Measurements from ENCODE around the gene CHCHD10. TPM values are rescaled to one million over a fixed set of nuclear protein-coding genes. Genes with fewer than 3 reads are reported as not detected.

CHCHD10 gene
- total and polyA plus RNA-seq, 2 of the 13 experiments (the other 11 are each of a cell fraction or from before 2014, with no cell fraction given), result 37.0 to 62.8 TPM

- TF ChIP-seq MAZ (IDR thresholded peaks at IDR 0.05; ENCODE audit: borderline replicate concordance, low read depth, low read length) (peak; percentile 73; the same call in 1 of the 2 replicates), MAZ (CRISPR knock-in tag; IDR thresholded peaks at IDR 0.05; ENCODE audit: low read depth) (peak; percentile 77), TMF1 (CRISPR knock-in tag; IDR thresholded peaks at IDR 0.05; ENCODE audit: low read depth) (no peak), ZNF451 (CRISPR knock-in tag; IDR thresholded peaks at IDR 0.05) (no peak), RAD51 (IDR thresholded peaks at IDR 0.05; ENCODE audit: borderline replicate concordance) (no peak), ZNF136 (CRISPR knock-in tag; IDR thresholded peaks at IDR 0.05; ENCODE audit: low read depth) (no peak), HBP1 (CRISPR knock-in tag; IDR thresholded peaks at IDR 0.05; ENCODE audit: low read depth) (0 out of 2 replicates have a peak, but pooled peaks have one; percentile 33), PITX1 (CRISPR knock-in tag; IDR thresholded peaks at IDR 0.05) (peak; percentile 94), ZNF878 (CRISPR knock-in tag; IDR thresholded peaks at IDR 0.05) (peak; percentile 53; the same call in 1 of the 2 replicates), SIX4 (CRISPR knock-in tag; IDR thresholded peaks at IDR 0.05) (0 out of 2 replicates have a peak, but pooled peaks have one; percentile 62), ZNF383 (CRISPR knock-in tag; IDR thresholded peaks at IDR 0.05; ENCODE audit: borderline replicate concordance) (no peak), TP53 (CRISPR knock-in tag; conservative IDR thresholded peaks at IDR 0.05) (no peak), HOXA5 (CRISPR knock-in tag; IDR thresholded peaks at IDR 0.05) (no peak), GPN1 (CRISPR knock-in tag; IDR thresholded peaks at IDR 0.05; ENCODE audit: borderline replicate concordance) (no peak), STAG1 (CRISPR knock-in tag; IDR thresholded peaks at IDR 0.05) (no peak; the same call in 1 of the 2 replicates), THRA (CRISPR knock-in tag; IDR thresholded peaks at IDR 0.05; ENCODE audit: borderline replicate concordance) (peak; percentile 100), KDM2A (CRISPR knock-in tag; IDR thresholded peaks at IDR 0.05; ENCODE audit: borderline replicate concordance, low read depth) (0 out of 2 replicates have a peak, but pooled peaks have one; percentile 15)
- TF ChIP-seq, protein P1, sequence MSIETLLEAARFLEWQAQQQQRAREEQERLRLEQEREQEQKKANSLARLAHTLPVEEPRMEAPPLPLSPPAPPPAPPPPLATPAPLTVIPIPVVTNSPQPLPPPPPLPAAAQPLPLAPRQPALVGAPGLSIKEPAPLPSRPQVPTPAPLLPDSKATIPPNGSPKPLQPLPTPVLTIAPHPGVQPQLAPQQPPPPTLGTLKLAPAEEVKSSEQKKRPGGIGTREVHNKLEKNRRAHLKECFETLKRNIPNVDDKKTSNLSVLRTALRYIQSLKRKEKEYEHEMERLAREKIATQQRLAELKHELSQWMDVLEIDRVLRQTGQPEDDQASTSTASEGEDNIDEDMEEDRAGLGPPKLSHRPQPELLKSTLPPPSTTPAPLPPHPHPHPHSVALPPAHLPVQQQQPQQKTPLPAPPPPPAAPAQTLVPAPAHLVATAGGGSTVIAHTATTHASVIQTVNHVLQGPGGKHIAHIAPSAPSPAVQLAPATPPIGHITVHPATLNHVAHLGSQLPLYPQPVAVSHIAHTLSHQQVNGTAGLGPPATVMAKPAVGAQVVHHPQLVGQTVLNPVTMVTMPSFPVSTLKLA (IDR thresholded peaks at IDR 0.05), result peak; percentile 22; the same call in 1 of the 2 replicates
- TF ChIP-seq, protein P2, sequence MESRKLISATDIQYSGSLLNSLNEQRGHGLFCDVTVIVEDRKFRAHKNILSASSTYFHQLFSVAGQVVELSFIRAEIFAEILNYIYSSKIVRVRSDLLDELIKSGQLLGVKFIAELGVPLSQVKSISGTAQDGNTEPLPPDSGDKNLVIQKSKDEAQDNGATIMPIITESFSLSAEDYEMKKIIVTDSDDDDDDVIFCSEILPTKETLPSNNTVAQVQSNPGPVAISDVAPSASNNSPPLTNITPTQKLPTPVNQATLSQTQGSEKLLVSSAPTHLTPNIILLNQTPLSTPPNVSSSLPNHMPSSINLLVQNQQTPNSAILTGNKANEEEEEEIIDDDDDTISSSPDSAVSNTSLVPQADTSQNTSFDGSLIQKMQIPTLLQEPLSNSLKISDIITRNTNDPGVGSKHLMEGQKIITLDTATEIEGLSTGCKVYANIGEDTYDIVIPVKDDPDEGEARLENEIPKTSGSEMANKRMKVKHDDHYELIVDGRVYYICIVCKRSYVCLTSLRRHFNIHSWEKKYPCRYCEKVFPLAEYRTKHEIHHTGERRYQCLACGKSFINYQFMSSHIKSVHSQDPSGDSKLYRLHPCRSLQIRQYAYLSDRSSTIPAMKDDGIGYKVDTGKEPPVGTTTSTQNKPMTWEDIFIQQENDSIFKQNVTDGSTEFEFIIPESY (CRISPR knock-in tag; IDR thresholded peaks at IDR 0.05), result peak; percentile 18; the same call in 1 of the 2 replicates
- TF ChIP-seq, protein P3, sequence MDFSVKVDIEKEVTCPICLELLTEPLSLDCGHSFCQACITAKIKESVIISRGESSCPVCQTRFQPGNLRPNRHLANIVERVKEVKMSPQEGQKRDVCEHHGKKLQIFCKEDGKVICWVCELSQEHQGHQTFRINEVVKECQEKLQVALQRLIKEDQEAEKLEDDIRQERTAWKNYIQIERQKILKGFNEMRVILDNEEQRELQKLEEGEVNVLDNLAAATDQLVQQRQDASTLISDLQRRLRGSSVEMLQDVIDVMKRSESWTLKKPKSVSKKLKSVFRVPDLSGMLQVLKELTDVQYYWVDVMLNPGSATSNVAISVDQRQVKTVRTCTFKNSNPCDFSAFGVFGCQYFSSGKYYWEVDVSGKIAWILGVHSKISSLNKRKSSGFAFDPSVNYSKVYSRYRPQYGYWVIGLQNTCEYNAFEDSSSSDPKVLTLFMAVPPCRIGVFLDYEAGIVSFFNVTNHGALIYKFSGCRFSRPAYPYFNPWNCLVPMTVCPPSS (IDR thresholded peaks at IDR 0.05), result no peak
These were observed 6.5 kb upstream of the CHCHD10 start (continued) for GRCh38 chr22:23774114-23774921.
